Measurements from ENCODE around the gene NDST1. TPM values are rescaled to one million over a fixed set of nuclear protein-coding genes. Genes with fewer than 3 reads are reported as not detected.

The NDST1 gene
- total RNA-seq, result 86.5 and 102 TPM in 2 replicates
- 38.6 and 42.6 TPM in 2 replicates for polyA plus RNA-seq
- polyA plus RNA-seq (2011; cell fraction: cytosol; rRNA removed), result 32.7 and 36.4 TPM in 2 replicates
- polyA plus RNA-seq (2011; cell fraction: nucleus; rRNA removed), result 52.9 and 53.3 TPM in 2 replicates
- 38.6 and 45.7 TPM in 2 replicates for polyA plus RNA-seq (2012)
- polyA minus RNA-seq, result 59.5 and 71.2 TPM in 2 replicates
- 6.8 TPM for polyA minus RNA-seq (2011; cell fraction: cytosol; rRNA and poly(A)+ RNA removed)
- 36.7 and 45.1 TPM in 2 replicates for polyA minus RNA-seq (2011; cell fraction: nucleus; rRNA and poly(A)+ RNA removed)
- Bru-seq, nascent RNA, result percentile 79 among the genes with signal in this experiment
- BruChase-seq, experiment 1, labeled RNA remaining after a 6-hour chase, result percentile 94 among the genes with signal in this experiment
- percentile 91 among the genes with signal in this experiment for BruChase-seq, experiment 2, labeled RNA remaining after a 2-hour chase
- long read RNA-seq, partial matches to known transcripts, result 4 of 39 reads
- long read RNA-seq, other reads (novel, unspliced or antisense), result 35 of 39 reads

DNA sequence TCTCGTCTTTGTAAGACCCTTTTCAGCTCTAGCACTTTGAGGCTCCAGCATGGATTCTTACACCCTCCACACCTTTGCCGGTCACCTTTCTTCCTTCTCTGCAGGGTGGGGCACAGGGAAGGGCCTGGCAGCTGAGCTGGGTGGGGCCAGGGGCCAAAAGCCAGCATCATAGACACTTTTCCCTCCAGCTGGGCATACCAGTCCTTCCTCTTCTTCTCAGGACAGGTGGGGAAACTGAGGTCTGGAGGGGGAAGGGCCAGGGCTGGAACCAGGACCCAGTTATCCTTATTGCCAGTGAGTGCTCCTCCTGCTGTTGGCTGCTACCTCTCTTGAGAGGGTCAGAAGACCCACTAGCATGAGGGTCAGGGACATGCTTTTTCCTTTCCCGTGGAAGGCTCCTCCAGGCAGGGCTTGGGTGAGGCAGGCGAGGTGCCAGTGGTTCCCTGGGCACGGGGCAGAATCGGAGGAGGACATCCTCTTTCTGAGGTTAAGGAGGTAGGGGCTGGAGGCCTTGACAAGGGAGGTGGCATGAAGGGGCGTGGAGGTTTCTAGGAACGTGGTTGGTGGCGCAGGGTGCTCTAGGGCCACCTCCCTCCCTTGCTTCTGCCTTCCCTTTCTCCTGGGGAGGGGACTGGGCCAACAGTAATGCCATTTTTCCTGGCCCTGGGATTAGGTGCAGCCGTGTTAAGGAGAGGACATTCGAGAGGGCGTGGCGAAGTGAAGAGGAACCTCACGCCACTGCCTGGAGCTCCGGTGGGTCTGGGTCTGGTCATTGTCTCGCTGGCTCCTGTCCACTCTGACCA is at the start of gene NDST1:
Gene NDST1, plus strand, starts transcription at position 658 of the 803 bp plus-strand sequence. CDS start 13,124 bp downstream, outside the sequence.
- no TSS peak for BruUV-seq (replicated peaks)
- DNase-seq (ENCODE audit: low read depth, low spot score) (no peak), FAIRE-seq (no peak)
- TF ChIP-seq MAX (IDR thresholded peaks at IDR 0.05; ENCODE audit: insufficient read depth, insufficient read length) (no peak), EZH2 (IDR thresholded peaks at IDR 0.05; ENCODE audit: borderline replicate concordance, low read depth, low read length, severe bottlenecking) (no peak), POLR2AphosphoS5 (IDR thresholded peaks at IDR 0.05; ENCODE audit: insufficient read depth, low read depth, low read length) (no peak), POLR2A (IDR thresholded peaks at IDR 0.05; ENCODE audit: low read depth, low read length) (no peak)
- ChIA-PET POLR2A (no interaction called here), CTCF (interaction anchor here (0.9 to 8.9 kb wide), 2 partner anchors 8 to 11 kb away, joined by 3 to 70 read pairs; no protein-coding TSS in a partner anchor)
- H3K4me2 ChIP-seq (ENCODE audit: insufficient read depth, low read length), result no peak within 1 kb of the TSS
- H3K79me2 ChIP-seq (ENCODE audit: control insufficient read depth, insufficient read depth, low read length), result peaks cover 23% of the 10 kb centered on the region
- H3K27me3 ChIP-seq (ENCODE audit: control insufficient read depth in 2 of 2, insufficient read depth in 2 of 2, low read length in 2 of 2), result no peaks in the 10 kb centered on the region
- dilution Hi-C loops (cut with MboI; ENCODE audit: extremely low pct_ligation_motif_present, low sequenced_read_pairs), result no loop called here
- H3K9ac ChIP-seq (replicated peaks; ENCODE audit: extremely low read depth, insufficient read depth, low read length), result no peak within 1 kb of the TSS
- no peak within 1 kb of the TSS for H3K27ac ChIP-seq (ENCODE audit: insufficient read depth, low read depth, low read length)
- no peaks in the 10 kb centered on the region for H4K20me1 ChIP-seq (replicated peaks; ENCODE audit: control insufficient read depth, extremely low read depth, insufficient read depth, low read length)
- H3K9me1 ChIP-seq (replicated peaks; ENCODE audit: control insufficient read depth, extremely low read depth, insufficient read depth, low read length), result no peaks in the 10 kb centered on the region
- intact Hi-C loops (cut with micrococcal nuclease), result no loop called here
- no peaks in the 10 kb centered on the region for H3K36me3 ChIP-seq (ENCODE audit: control insufficient read depth in 2 of 2, extremely low read depth in 1 of 2, insufficient read depth in 2 of 2, low read length in 2 of 2)
- H3K9me3 ChIP-seq (replicated peaks; ENCODE audit: control insufficient read depth, insufficient read depth, low read length), result no peaks in the 10 kb centered on the region
- no peak within 1 kb of the TSS for H3K4me3 ChIP-seq (replicated peaks in 1 of 3; ENCODE audit: insufficient read depth in 1 of 3, low read depth in 1 of 3, low read length in 3 of 3)
- no peak within 1 kb of the TSS for H2AFZ ChIP-seq (ENCODE audit: low read depth, low read length)
- H3K4me1 ChIP-seq (ENCODE audit: control insufficient read depth, extremely low read depth, insufficient read depth, low read length), result peaks cover 16% of the 10 kb centered on the region

Data from endothelial cell of umbilical vein (primary cell).